HL-60/S4 treated with phorbol 12-myristate 13-acetate at 8.2 ng/mL for 4 days and 3 days (cell line): ENCODE results near the gene RASA3.
"Not testable (repeated sequence)": the region's sequence is repeated elsewhere in the genome, so short reads cannot be mapped to it uniquely, and the experiment has no call there.

Source experiments
- in situ Hi-C: fragments of 300-500 bp; cut with MboI; formaldehyde crosslinking; loops from 2 replicates; pipeline ENCODE4 v1.15.0; 2022; ENCODE audit warnings: low sequenced_read_pairs

Gene RASA3

DNA sequence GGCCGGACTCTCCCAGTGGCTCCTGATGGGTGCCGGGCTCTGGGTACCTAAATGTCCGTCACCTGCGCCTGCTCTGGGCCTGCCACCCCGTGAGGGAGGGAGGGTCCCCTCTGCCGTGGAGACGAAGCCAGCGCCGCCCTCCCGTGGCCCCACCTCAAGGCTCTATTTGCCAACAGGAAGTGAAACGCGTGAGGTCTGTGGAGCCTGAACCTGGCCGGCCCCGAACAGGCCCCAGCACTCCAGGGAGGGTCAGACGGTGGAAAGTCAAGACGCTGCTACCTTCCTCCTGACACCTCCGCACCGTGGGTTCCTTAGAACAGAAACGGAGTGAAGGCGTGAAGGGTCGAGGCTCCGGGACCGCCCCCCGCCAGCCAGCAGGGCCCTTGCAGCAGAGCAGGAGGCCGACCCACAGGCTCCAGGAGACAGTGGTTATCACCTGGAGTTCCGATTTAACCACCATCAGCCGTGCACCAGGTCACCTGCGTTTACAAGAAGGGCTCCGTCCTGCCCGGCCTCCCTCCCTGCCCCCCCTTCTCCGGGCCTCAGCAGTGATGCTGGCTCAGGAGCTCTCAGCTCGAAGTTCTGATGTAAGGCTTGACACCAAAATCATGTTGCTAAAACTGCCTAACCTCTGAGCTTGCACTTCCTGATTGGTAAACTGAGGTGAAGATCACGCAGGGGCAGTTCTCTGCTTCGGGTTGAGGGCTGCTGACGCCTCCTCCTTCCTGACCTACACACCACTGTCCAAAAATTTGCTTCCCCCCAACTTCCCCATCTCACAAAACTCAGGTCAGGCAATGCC is 107.6 kb downstream of the RASA3 start:
- in situ Hi-C loops = no loop called here

DNA sequence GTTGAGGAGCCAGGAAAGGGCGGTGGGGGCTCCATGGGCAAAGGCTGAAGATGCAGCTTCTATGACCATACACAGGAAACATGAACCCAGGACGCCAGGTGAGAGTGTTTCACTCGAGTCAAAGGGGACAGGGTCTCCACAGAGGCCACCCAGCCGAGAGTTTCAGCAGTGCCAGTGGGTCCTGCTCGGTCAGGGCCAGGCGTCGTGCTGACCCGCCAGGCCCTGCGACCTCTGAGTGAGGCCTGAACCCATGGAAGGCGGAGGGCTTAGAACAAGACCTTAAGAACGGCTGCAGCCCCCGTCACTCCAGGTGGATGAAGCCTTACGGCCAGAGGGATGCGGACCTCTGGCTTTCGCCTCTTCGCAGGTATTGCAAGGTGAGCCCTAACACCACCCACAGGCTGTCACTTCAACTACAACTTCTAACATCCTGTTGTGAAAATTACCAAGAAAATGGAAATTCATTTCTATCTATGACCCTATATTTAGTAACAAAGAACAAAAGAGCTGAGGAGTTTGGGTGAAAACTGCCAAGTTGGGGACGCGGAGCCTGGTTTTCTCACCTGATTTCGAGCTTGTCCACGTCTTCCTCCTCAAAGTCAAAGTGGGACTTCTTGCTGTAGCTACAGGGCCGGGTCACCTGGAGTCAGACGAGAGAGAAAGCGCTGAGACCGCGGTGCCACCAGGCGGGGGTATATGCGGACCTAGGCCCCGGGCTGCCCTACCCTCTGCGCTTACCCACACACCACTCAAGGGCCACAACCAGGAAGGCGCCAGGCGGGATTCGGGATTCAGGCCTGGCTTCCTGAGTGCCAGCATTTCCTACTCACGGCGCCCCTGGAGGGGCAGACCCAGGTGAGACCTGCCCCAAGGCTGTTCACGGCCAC is 108.5 kb downstream of the RASA3 start:
- in situ Hi-C loops = no loop called here

DNA sequence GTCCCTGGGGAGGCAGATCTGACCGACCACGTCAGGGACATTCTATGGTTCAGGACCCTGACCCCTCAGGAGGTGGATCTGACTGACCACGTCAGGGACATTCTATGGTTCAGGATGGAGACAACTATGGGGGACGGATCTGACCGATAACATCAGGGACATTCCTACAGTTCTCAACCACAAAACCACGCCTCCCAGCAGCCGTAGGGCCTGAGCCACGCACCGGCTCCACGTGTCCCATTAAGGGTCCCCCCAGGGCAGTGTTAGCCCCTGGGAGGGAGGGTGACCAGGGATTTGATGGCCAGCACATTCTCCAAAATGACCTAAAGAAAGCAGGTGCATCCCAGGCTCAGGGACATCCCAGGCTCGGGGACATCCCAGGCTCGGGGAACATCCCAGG is 109.5 kb downstream of the RASA3 start:
- in situ Hi-C loops = no loop called here

DNA sequence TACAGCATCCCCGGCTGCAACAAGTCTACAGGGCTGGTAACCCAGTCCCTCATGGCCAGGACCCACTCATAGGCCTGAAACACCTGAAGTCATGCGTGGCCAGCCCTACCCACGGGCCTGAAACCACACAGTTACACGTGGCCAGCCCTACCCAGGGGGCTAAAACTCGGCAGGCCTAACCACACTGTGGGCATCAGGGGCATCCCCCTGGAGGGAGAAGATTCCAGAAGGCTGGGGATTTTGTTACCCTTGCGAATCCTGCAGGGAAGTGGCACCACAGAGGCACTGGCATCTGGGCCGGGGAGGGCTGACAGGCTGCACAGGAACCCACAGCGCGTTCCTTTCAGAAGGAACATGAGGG is 110.1 kb downstream of the RASA3 start:
- in situ Hi-C loops = no loop called here

DNA sequence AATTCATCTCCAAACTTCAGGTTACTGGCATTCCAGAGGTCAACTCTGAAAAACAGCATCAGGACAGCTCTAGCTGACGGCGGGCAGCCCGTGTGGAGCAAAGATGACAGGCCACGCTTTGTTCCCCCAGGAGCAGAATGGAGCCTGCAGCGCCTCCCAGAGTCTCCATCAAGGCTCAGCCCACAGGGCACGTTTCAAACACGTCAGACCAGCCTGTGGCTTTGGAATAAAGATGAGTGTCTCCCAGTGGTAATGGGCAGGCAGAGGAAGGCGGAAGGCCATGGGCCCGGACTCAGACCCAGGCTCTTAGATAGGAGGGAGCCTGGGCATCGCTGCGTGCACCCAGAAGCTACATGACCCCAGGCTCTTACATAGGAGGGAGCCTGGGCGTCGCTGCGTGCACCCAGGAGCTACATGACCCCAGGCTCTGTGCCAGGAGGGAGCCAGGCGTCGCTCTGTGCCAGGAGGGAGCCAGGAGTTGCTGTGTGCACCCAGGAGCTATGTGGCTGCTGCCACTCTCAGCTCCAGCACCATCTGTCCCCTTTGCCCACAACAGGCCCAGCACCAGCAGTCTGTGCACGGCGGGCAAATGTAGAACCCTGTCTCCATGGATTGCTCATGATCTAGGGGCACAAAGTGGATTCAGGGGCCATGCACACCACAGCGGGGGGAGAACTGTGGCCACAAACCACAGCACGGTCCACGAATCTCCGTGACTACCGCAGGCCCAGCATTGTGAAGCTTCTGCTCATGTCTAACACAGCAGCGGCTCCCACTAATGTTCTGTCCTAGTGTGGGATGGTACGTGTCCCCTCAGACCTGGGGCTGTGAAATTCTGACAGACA is 110.7 kb downstream of the RASA3 start:
- in situ Hi-C loops = no loop called here

DNA sequence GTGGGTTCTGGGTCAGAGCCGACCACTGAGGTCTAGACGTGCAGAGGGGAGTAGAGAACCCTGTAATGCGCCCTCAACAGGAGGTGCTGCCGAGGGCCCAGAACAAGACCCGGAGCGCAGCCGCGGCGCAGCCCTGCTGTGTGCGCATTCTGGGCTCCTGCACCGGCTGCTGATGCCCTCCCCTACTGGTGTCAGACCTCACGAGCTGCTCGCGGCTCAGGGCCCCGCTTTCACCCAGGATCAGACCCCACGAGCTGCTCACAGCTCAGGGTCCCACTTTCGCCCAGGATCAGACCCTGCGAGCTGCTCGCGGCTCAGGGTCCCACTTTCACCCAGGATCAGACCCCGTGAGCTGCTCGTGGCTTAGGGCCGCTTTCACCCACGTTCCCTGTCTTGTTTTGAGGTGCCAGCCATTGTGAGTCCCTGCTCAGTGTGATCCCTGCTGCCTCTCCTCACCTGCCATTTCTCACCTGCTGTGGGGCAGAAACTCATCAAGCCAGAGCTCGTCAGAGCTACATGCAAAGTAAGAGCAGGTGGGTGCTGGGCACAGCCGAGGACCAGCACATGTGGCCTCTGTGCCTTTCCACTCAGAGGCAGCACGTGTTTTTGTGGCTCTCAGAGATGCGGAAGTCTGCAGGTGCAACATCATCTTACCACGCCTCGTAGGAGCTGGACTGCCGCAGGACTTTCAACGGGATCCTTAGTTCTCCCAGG is 111.5 kb downstream of the RASA3 start:
- in situ Hi-C loops = no loop called here

DNA sequence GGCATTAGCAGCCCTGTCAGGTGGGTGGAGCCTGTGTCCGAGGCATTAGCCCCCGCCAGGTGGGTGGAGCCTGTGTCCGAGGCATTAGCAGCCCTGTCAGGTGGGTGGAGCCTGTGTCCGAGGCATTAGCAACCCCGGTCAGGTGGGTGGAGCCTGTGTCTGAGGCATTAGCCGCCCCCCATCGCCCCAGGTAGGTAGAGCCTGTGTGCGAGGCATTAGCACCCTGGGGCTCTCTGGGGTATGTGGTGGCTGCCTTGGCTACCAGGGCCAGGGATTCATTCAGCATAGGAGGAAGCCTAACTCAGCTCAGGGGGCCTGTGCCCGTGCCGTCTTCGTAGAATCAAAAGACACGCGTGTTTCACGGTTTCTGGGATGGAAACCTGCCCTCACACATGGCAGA is 112.3 kb downstream of the RASA3 start:
- in situ Hi-C loops = not testable (repeated sequence)

DNA sequence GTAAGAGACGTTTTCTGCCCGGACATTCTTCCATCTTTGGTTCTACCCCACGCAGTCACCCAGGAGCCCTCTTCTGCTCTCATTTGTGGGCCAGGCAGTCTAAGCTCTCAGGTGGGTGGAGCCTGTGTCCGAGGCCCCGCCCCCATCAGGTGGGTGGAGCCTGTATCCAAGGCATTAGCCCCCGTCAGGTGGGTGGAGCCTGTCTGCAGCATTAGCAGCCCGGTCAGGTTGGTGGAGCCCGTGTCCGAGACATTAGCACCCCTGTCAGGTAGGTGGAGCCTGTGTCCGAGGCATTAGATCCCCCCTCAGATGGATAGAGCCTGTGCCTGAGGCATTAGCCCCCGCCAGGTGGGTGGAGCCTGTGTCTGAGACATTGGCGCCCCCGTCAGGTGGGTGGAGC is 113.1 kb downstream of the RASA3 start:
- in situ Hi-C loops = no loop called here

DNA sequence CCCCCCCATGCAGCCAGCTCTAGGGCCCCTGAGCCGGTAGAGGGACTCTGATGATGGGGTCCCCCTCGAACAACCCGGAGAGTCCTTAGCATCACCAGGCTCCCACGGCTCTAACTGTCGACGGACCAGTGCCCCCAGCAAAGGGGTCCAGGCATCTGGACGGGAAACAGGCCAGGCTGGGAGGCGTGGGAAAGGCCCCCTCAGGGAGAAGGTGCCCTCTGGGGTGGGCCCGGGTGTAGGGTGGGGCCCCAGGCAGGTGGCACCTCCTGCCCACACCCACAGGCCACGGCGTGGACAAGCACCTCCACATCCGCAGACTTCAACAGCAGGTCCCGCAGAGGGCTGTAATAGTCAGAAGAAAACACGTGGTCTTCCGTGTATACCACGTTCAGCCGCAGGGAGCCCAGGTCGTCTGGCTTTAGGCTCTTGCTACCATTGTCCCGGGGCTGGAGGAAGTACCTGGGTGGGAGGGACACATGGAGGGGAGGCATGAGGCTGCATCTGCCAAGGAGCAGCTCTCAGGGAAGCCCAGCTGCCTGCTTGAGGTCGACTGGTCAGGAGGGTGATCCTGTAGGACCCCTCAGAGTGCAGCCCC is 113.9 kb downstream of the RASA3 start:
- in situ Hi-C loops = no loop called here

DNA sequence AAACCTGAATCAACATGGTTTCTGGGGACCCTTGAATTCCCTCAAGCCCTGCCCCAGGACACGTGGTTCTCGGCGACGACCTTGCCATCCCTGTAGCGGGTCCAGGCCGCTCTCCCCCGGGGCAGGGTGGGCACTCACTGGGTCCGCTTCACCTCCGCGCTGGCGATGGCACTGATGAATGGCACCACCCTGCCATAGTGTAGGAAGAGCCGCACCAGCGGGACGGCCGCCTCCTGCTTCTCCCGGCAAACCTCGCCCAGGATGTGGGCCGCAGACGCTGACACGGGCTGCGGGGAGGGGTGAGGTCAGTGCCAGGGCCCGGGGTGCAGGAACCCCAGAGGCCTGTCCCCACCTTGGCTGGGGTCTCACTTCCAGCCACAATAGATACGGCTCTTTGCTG is 114.5 kb downstream of the RASA3 start:
- in situ Hi-C loops = no loop called here

DNA sequence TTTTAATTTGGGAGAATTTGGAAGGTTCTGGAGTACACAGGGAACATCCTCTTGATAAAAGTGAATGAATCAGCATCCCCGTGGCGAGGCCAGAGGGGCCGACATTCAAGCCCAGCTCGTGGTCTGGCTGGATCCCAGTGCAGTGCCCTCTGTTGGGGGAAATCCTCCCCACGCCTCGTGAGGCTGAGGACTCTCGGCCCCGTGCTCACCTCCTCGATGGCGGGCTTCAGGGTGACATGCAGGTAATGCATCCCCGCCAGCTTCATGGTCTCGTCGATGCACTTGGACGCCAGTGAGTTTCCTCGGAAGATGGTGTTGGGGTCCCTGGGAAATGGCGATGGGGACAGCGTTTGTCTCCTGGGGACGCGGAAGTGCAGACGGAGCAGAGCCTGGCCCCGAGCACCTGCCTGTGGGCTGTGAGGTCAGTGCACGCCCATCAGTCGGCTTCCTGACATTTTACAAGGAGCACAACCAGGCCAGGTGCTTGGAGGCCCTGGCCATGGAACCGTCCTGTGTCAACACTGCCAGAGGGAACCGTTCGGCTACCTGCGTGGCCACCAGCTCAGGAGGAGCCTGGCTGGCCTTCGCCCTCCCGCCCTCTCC is 115.3 kb downstream of the RASA3 start:
- in situ Hi-C loops = no loop called here

DNA sequence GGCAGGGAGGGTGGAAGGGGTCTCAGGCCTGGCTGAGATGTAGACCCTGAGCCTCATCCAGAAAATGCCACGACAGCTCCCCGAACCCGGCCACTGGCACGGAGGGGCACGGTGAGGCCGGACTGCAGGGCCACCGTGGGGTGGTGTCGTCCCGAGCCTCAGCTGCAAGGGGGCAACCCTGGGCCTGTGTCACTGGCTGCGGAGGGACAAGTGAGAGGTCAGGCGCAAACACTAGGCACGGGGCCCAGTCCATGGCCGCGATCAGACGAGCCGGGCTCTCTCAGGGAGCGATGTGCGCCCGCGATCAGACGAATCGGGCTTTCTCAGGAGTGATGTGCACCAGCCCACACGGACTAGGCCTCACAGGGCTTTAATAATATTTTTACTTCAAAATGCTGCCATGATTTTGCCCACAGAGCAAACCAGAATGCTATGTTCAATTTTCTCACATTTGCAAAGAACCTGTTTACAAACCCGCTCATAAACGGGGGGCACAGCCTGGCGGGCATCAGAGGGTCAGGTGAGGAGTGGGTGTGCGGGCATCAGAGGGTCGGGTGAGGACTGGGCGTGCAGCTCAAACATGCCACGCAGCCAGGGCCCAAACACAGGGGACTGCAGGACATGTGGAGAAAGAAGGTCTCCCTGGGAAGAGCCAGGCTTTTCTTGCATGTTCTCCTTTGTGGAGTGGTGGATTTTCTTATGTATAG is 115.9 kb downstream of the RASA3 start:
- in situ Hi-C loops = no loop called here

DNA sequence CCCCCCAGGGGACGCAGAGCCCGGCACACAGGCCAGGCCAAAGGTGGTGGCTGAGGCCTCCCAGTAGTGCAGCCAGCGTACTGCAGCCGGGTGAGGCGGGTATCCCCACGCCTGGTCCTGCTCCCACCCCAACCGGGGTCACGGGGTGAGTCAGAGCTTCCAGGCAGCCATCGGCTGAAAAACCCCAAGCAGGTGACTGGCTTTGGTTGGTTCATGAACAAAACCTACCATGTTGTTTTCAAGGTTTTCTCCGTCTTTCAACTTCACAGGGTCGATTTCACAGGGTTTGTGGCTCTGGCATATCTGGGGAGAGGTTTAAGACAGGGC is 116.5 kb downstream of the RASA3 start:
- in situ Hi-C loops = no loop called here

DNA sequence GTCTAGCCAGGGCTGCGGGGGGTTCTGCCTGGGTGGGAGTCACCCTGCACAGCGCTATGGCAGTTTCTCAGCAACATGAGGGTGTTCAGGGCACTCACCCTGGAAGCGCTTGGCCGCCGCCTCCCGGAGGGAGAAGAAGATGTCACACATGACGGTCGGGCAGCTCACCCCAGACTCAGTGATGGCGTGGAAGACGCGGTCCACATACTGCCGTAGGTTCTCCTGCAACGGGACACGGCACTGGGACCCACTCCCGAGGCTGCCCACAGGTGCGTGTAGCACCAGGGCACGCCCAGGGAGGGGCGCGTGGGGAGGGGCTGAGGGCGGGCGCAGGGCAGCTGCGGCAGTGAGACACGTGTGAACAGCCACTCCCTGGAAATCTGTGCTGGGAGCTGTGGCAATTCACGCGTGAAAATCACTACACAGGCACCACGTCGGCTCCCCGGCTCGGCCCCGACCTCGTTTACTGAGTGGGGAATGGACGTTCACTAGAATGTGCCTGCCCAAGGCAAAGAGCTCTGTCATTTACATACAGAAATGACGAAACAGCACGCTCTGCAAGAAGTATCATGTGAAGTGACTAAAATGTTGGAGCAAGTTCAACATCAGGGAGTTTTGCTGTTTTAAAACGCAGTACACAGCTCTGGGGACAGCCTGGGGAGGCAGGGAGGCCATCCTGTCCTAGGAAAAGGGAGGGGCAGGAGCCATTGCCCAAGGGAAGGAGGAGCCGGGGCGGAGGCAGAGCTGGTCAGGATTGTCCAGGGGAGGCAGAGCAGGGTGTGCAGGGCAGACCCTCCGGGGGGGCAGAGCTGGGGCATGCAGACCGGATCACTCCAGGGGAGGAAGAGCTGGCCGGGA is 117.1 kb downstream of the RASA3 start:
- in situ Hi-C loops = no loop called here

DNA sequence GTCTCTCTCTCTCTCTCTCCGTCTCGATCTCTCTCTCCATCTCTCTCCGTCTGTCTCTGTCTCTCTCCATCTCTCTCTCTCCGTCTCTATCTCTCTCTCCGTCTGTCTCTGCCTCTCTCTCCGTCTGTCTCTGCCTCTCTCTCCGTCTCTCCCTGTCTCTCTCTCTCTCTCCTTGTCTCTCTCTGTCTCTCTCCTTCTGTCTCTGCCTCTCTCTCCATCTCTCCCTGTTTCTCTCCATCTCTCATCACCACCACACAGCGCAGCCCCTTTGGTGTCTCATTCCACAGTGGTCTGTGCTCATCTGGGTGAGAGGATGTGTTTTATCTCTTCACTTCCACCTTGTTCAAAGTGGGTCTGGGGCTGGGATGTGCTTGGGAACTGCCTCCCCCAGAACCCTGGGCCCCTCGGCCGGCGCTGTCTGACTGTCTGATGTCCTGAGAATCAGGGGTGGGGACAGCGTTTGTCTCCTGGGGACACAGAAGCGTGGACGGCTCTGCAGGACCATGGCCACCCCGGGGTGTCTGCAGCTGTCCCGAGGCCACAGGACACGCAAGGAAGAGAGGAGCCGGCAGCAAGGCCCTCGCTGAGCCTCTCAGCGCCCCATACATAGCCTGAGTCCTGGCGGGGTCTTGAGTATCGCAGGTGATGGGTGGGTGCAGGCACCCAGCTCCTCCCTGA is 118.3 kb downstream of the RASA3 start:
- in situ Hi-C loops = loop anchor here (5.0 kb wide), 1 partner anchor 42 kb away; the partner anchor contains the start of gene C13orf46

DNA sequence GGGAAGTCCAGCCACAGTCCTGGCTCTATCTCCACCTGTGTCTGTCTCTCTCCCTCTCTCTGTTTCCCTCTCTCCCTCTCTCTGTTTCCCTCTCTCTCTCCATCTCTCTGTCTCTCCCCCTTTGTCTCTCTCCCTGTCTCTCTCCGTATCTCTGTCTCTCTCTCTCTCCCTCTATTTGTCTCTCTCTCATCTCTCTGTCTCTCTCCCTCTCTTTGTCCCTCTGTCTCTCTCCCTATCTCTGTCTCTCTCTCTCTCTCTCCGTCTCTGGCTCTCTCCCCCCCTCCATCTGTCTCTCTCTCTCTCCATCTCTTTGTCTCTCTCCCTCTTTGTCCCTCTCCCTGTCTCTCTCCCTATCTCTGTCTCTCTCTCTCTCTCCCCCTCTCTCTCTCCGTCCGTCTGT is 119.1 kb downstream of the RASA3 start:
- in situ Hi-C loops = loop anchor here (5.0 kb wide), 1 partner anchor 41 kb away; the partner anchor contains the start of gene C13orf46

DNA sequence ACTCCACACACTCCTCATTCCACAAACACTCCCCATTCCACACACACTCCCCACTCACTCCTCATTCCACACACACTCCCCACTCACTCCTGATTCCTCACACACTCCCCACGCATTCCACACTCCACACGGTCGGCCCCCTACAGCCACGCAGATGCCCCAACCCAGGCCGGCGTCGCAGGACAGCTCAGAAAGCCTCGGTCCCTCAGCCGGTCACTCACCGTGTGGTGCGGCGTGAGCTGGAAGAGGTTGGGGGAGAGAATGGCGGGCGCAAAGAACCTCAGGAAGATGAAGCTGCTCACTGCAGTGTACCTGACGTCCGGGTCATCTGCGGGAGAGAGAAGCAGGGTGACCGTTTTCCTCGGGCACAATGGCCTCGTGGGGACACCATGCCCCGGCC is 119.5 kb downstream of the RASA3 start:
- in situ Hi-C loops = loop anchor here (5.0 kb wide), 1 partner anchor 41 kb away; the partner anchor contains the start of gene C13orf46

DNA sequence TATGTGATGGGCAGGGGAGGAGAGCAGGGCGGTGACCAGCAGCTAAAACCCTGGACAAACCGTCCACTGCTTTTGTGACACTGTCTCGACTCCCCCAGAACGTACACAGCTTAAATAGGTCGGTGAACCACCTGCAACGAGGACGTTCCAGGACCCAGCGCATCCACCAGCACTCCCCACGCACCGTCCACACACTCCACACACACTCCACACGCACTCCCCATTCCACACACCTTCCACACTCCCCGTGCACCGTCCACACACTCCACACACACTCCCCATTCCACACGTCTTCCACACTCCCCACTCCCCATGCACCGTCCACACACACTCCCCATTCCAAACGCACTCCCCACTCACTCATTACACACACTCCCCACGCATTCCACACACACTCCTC is 120.3 kb downstream of the RASA3 start:
- in situ Hi-C loops = loop anchor here (5.0 kb wide), 1 partner anchor 40 kb away; the partner anchor contains the start of gene C13orf46
